KMS-11 (cell line): ENCODE measurements around the gene NIPA2.

Source experiments
- H2AFZ ChIP-seq: fragments of 200-600 bp; sonication (generic); 2 replicates; pipeline ENCODE4 v1.6.1; 2016; ENCODE audit warnings: antibody characterized with exemption, mixed run types, low read depth
- H3K27ac ChIP-seq: fragments of 200-600 bp; sonication (generic); 2 replicates; pipeline ENCODE4 v1.6.1; 2016; ENCODE audit warnings: mild to moderate bottlenecking, mixed run types
- H3K27me3 ChIP-seq: fragments of 200-600 bp; sonication (generic); 2 replicates; pipeline ENCODE4 v1.6.1; 2017; ENCODE audit warnings: mild to moderate bottlenecking, low read depth, mixed run types, moderate library complexity; ENCODE audit not compliant: insufficient read depth
- H3K36me3 ChIP-seq: fragments of 200-600 bp; sonication (generic); 2 replicates; pipeline ENCODE4 v1.6.1; 2017; ENCODE audit warnings: mild to moderate bottlenecking, mixed run types; ENCODE audit not compliant: insufficient read depth
- H3K4me1 ChIP-seq: fragments of 200-600 bp; sonication (generic); 2 replicates; pipeline ENCODE4 v1.6.1; 2016; ENCODE audit warnings: mild to moderate bottlenecking, low read depth, mixed run types; ENCODE audit not compliant: poor library complexity, severe bottlenecking
- H3K4me2 ChIP-seq: fragments of 200-600 bp; sonication (generic); 2 replicates; pipeline ENCODE4 v1.7.0; 2016; ENCODE audit warnings: mild to moderate bottlenecking, mixed run types
- H3K4me3 ChIP-seq: fragments of 200-600 bp; sonication (generic); IDR thresholded peaks from 2 replicates; pipeline ENCODE4 v1.6.1; 2017; ENCODE audit warnings: low read depth, low read length, mixed read lengths; ENCODE audit not compliant: insufficient read depth
- H3K79me2 ChIP-seq: fragments of 200-600 bp; sonication (generic); 2 replicates; pipeline ENCODE4 v1.6.1; 2016; ENCODE audit warnings: low read depth, mixed run types; ENCODE audit not compliant: insufficient read depth
- H3K9ac ChIP-seq: fragments of 200-600 bp; sonication (generic); 2 replicates; pipeline ENCODE4 v1.6.1; 2016; ENCODE audit warnings: mild to moderate bottlenecking, mixed run types
- H4K20me1 ChIP-seq: fragments of 200-600 bp; sonication (generic); 2 replicates; pipeline ENCODE4 v1.6.1; 2016; ENCODE audit warnings: mild to moderate bottlenecking, mixed run types; ENCODE audit not compliant: insufficient read depth
- CTCF ChIP-seq: fragments of 200-600 bp; sonication (generic); conservative IDR thresholded peaks from 2 replicates; pipeline ENCODE4 v1.6.1; 2017; ENCODE audit warnings: low read depth, mild to moderate bottlenecking, antibody characterized with exemption, low read length, moderate library complexity, mixed read lengths

NIPA2 gene

DNA sequence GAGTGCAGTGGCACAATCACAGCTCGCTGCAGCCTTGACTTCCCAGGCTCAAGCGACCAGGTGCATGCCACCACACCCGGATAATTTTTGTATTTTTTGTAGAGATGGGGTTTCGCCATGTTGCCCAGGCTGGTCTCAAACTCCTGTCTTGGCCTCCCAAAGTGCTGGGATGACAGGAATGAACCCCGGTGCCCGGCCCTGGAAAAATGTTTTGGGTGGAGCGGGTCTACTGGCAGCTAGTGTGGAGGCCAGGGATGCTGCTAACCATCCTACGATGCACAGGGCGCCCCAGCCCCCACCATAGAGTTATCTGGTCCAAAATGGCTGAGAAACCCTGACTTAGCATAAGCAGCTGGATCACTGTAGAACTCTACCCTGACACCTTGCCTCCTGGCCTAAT is 35.4 kb downstream of the NIPA2 start:
- no peak overlapping the region for H3K27ac ChIP-seq
- no peak overlapping the region for H2AFZ ChIP-seq
- H3K4me3 ChIP-seq, result no peak overlapping the region
- H3K27me3 ChIP-seq, result no peaks in the 10 kb centered on the region
- H3K9ac ChIP-seq, result no peak overlapping the region
- H3K36me3 ChIP-seq, result no peaks in the 10 kb centered on the region
- no peak overlapping the region for H3K4me2 ChIP-seq
- no peaks in the 10 kb centered on the region for H3K79me2 ChIP-seq
- no peaks in the 10 kb centered on the region for H3K4me1 ChIP-seq
- no peaks in the 10 kb centered on the region for H4K20me1 ChIP-seq
- TF ChIP-seq CTCF, result no peak

GRCh38 chr15:22874256-22874655 is 35.8 kb downstream of the NIPA2 start:
- TF ChIP-seq CTCF, result no peak
- Histone ChIP-seq H3K79me2 (no peaks in the 10 kb centered on the region), H3K4me2 (no peak overlapping the region), H2AFZ (no peak overlapping the region), H3K27me3 (no peaks in the 10 kb centered on the region), H3K4me3 (no peak overlapping the region), H4K20me1 (no peaks in the 10 kb centered on the region), H3K4me1 (no peaks in the 10 kb centered on the region), H3K9ac (no peak overlapping the region), H3K36me3 (no peaks in the 10 kb centered on the region), H3K27ac (no peak overlapping the region)

- no peak overlapping the region for H3K4me3 ChIP-seq
- H3K79me2 ChIP-seq, result no peaks in the 10 kb centered on the region
- TF ChIP-seq CTCF, result no peak
- H4K20me1 ChIP-seq, result no peaks in the 10 kb centered on the region
- no peaks in the 10 kb centered on the region for H3K4me1 ChIP-seq
- no peak overlapping the region for H2AFZ ChIP-seq
- no peaks in the 10 kb centered on the region for H3K27me3 ChIP-seq
- no peaks in the 10 kb centered on the region for H3K36me3 ChIP-seq
- no peak overlapping the region for H3K4me2 ChIP-seq
- no peak overlapping the region for H3K27ac ChIP-seq
- H3K9ac ChIP-seq, result no peak overlapping the region
These were observed 36.5 kb downstream of the NIPA2 start for GRCh38 chr15:22874966-22875365.

- Histone ChIP-seq H3K27me3 (no peaks in the 10 kb centered on the region), H3K36me3 (no peaks in the 10 kb centered on the region), H3K27ac (no peak overlapping the region), H2AFZ (no peak overlapping the region), H3K4me3 (no peak overlapping the region), H3K4me2 (no peak overlapping the region), H3K79me2 (no peaks in the 10 kb centered on the region), H3K4me1 (no peaks in the 10 kb centered on the region), H4K20me1 (no peaks in the 10 kb centered on the region), H3K9ac (no peak overlapping the region)
- TF ChIP-seq CTCF, result no peak
These were observed 38.7 kb downstream of the NIPA2 start for GRCh38 chr15:22877117-22877516.

- Histone ChIP-seq H3K27ac (no peak overlapping the region), H3K36me3 (no peaks in the 10 kb centered on the region), H3K79me2 (no peaks in the 10 kb centered on the region), H3K4me1 (no peaks in the 10 kb centered on the region), H3K4me2 (no peak overlapping the region), H3K9ac (no peak overlapping the region), H4K20me1 (no peaks in the 10 kb centered on the region), H3K4me3 (no peak overlapping the region), H3K27me3 (no peaks in the 10 kb centered on the region), H2AFZ (no peak overlapping the region)
- TF ChIP-seq CTCF, result no peak
These were observed 39.1 kb downstream of the NIPA2 start for GRCh38 chr15:22877607-22878006.
